Activated T-cell treated with anti-CD3 and anti-CD28 coated beads, Interleukin-2, amount 50 U/mL, for 1 hour (primary cell): ENCODE measurements around the gene CHADL.

Experiments
- DNase-seq: peaks from one replicate; pipeline ENCODE4 v3.0.0-alpha.2; 2020

Gene CHADL

DNA sequence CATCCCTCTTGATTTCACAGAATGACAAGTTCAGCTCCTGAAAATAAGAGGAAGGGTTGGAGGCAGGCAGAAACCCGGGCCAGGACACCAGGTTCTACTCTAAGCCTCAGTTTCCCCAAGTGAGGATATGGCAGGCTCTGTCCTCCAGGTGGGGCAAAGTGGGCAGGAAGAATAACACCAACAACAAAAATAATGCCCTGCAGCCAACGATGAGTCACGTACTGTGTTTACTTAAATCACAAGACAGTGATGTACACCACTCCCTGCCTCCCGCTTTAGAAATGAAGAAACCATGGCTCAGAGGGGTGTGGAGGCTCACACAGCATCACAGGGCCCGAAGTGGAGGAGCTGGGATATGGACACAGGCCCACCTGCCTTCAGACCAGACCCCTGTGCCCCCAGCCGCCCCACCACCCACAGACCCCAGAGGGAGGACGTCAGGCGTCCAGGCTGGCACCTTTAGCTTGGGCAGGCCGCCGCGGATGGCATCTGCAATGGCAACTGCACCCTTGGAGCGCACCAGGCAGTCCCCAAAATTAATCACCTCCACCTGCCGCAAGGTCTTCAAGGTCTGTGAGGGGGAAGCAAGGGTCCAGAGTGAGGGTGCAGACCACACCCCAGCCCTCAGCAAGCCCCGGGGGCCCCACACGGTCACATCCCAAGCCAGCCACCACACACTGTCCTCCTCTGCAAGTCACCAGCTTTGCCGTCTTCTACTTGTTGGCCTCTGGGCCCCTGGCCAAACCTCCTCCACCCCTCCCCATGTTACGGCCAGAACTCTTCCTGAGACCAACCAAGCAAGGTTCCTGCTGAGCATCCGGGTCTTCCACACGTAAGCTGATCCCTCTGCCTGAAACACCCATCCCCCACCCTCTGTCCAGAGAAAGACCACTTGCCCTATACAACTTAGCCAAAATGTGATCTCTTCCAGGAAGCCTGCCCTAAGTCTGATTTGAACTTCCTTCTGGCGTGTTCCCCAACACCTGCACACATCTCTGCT, 15.8 kb upstream of the CHADL start:
- DNase-seq, result no peak

DNA sequence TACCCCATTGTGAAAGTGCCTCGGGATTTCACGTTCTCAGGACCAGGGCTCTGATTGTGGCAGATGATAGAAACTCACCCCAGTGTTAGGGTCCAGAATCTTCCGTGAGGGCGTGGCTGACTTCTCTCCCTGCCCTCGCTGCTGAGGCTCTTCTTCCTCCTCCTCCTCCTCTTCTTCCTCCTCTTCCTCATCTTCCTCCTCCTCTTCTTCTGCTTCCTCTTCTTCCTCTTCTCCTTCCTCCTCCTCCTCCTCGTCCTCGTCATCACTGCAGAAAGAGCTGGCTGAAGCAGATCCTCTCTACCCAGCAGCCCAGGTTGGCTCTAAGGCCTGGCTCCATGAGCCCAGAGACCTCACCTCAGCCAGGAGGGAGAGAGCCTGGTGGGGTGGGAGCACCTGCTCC, 13.5 kb upstream of the CHADL start:
- no peak for DNase-seq

DNA sequence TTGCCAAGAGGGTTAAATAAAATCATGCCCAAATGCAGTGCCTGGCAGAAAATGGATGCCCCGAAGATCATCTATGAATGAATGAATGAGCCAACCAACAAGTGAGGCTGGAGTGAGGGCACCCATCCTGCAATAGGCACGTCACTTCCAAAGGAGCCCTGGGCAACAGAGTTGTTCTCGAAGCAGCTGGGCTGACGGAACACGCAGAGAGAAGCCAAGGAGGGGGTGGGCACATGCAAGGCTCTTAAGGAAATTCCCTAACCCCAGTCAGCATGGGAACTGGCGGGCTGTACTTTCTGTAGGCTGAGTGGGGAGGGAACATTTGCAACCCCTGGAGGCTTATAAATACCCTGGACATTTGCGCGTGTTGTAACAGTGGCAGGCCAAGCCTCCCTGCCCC, 11.6 kb upstream of the CHADL start:
- no peak for DNase-seq

DNA sequence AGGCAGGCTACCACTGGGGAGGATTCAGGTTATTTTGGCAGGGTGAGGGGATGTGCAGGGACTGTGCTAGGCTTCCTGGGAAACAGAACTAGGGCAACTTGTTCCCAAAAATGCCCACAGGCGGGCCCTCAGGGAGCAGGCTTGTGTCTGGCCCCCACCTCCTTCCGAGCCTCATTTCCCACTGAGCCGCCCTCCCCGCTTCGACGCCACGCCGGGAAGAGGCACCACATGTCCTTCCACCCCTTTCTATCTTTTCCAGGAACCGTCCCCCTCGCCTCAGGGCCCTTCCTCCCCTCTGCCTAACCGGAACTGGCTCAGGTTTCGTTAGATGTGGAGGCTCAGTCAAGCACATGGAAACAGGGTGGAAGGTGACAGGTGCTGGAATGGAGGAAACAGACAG, 9.4 kb upstream of the CHADL start:
- DNase-seq, result no peak

DNA sequence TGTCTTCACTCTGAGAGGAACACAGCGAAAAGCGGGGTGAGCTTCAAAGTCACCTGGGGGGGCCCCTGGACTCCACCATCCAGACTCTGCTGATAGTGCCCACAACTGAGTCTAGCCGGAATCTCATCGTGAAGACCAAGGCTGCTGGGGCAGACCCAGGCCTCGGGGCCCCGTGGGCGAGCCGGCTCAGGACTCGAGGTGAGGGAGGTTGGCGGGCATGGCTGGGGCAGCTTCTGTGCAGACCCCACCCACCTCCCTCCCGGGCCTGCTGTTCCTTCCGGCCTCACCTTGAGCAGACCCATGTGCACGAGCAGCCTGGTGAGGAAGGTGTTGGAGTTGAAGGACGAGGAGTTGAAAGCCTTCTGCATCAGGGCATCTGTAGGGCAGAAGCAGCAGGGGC, 8.7 kb upstream of the CHADL start:
- DNase-seq, result no peak

DNA sequence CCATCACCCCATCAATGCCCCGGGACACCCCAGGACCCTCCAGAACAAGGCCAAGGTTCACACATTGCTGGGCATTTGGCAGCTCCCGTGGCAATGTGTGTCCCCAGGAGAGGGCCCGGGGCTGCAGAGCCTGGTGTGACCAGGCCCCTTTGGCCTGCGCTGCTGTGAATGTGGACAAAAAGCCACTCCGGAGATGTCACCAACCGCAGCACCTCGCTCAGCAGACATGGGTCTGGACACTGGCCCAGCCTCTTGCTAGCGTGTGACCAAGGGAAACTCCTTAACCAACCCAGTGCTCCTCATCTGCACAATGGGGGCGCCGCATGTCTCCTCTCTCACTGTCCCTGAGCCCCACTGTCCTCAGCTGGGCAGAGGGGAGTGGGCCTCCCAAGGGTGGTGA, 8.0 kb upstream of the CHADL start:
- DNase-seq, result no peak

DNA sequence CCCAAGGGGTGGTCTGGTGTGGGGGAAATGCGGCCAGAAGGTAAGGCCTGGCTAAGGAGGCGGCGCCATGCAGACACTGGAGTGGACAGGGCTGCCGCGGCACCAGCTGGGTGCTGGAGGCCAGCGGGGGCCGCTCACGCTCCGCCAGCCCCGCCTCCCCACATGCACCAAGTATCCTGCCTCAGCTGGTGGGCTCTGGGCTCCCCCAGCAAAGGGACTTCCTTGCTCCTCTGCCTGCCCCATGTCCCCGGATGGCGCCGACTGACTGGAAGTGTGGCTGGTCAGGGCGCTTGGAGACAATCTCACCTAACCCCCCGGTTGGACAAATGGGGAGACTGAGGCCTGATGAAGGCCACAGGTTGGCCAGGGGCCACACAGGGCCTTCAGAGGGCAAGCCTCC, 7.6 kb upstream of the CHADL start:
- no peak for DNase-seq

DNA sequence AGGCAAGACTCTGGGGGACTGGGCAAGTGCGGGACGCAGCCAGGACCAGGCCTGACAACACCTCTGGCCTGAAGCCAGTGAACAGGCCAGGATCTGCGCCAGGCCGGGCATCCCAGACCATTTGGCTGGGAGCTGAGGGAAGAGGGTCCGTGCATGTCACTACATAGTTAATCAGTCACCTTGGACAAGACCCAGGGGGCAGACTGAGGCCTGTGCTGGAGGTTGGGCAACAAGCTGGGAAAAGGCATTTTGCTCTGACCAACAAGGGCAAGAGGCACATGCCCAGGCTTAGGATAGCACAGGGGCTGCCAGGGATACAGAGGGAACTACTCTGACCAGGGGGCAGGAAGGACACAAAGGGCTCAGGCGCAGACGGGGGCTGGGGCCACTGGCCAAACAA, 7.0 kb upstream of the CHADL start:
- no peak for DNase-seq

DNA sequence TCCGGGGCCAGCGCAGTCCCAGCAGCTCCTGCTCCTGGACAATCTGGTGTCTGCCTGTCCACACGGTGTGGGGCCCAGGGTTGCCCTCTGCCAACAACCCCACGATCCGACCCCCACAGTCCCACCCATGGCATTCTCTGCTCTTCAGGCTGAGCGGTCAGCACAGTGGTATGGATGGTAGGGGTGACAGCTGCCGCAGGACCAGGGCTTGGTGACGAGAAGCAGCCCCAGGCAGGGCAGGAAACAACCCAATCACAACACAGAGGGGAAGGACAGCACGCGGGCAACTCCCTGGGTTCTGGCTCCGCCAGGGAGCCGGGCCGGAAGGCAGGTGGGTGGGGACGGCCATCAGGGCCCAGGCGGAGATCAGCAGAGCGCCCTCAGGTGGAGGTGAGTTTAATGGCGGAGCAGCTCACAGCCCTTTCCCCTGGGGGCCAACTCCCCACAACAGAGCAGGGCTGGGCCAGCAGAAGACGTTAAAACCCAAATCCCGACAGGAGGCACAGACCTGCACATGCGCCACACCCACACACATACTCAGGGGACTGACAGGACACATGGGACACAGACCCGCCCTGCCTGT, 5.3 kb upstream of the CHADL start:
- no peak for DNase-seq

DNA sequence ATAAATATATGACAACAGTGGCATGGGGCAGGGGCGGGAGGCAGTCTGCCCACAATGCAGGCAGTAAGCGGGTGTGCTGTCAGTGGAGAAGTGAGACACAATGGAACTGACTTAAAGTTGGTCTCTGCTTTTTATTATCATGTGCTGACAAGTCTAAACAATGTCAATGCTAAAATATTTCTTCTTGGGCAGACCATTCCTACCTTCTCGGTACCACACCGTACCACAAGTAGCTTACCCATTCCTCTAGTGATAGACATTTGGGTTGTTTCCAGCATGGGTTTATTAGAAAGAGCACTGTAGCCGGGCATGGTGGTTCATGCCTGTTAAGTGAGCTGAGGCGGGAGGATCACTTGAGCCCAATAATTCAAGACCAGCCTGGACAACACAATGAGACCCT, 2.6 kb upstream of the CHADL start:
- DNase-seq, result no peak

DNA sequence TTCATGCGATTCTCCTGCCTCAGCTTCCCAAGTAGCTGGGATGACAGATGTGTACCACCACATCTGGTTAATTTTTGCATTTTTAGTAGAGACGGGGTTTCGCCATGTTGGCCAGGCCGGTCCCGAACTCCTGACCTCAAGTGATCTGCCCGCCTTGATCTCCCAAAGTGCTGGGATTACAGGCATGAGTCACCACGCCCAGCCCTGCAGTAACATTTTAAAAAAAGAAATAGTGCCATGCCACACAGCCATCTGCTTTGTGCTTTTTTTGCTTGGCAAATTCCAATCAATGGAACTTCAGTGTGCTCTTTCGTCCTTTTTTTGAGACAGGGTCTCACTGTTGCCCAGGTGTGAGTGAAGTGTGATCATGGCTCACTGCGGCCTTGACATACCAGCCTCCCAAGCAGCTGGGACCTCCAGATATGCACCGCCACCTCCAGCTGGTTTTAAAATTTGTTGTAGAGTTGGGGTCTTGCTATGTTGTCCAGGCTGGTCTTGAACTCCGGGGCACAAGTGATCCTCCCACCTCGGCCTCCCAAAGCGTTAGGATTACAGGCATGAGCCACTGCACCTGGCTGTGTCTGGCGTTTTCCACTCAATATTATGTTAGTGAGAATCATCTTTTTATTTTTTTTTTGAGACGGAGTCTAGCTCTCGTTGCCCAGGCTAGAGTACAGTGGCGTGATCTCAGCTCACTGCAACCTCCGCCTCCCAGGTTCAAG, 1.8 kb upstream of the CHADL start:
- no peak for DNase-seq

DNA sequence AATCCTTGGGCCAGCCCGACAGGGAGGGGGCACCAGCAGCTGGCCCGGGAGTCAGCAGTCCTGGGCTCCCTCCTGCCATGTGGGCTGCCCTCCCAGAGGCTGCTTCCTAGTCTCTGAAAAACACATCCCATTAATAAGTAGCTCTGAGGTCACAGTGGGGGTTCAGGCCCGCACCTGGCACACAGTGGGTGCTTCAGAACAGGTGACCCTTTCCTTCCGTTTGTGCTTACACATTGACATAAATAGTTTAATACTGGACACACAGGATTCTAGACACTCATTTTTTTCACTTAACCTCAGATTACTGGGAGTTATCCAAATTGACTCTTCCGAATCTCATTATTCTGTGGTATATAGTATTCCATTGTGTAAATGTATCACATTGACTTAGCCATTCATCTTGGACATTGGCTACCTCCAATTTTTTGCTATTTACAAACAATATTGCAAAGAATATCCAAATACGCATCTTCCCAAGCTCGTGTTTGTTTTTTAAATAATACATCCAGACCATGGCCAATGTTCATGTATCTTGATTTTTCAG, 474 bp upstream of the CHADL start:
- DNase-seq, result no peak

DNA sequence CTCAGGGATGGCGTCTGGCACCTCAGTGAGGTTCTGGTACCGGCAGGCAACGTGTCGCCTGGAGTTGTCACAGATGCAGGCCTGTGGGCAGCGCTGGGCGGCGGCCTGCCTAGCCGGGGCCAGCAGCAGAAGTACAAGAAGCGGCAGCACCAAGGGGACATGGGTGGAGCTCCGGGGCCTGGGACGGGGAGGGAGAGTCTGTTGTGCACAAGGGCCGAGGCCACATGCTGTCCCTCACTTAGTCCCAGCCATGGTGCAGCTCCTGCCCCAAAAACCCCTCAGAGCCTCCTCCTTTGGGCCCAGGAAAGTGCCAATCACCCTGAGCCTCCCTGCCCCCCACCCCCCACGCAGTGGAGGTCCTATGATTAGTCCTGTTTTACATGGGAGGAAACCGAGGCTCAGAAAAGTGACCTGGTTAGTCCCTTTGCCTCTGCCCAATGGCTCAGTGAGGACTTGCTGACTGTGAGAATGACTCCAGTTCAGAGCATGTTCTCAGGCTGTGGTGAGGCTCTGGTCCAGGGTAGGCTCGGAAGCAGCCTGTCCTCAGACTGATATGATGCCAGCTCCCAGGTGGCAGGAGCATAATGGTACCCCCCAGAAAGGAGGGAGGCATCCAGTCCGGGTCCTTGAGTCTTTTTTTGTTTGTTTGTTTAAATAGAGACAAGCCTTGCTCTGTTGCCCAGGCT, 1.1 kb downstream of the CHADL start:
- DNase-seq, result no peak

DNA sequence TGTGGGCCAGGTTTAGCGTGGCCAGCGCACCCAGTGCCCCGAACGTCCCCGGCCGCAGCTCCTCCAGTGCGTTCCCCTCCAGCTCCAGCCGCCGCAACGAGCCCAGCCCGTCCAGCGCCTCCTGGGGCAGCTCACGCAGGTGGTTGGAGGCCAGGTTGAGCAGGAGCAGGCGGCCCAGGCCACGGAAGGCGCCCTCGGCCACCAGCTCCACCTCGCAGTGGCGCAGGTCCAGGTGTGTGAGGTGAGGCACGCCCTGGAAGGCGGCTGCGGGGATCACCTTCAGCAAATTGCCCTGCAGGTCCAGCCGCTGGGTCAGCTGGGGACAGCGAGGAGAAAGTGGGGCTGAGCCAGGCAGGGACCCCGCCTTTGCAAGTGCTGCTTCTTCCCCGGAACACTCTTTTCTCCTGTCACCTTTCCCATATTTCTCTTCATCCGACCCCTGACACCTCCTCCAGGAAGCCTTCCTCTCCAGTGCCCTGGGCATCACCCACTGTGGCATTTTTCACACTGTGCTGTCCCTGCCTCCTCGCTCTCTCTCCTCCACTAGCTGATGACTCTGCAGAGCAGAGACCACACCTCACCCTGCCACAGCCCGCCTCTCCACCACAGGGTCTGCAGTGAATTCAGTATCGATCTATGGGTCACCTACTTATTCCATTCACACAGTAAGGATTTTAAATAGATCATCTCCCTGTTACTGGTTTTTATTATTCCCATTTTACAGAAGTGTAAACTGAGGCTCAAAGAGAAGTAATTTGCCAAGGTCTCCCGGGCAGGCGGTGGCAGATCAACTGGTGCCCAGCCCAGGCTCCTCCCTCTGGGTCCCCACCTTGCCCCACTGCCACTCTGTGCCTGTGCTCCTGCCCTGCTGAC, 1.9 kb downstream of the CHADL start:
- no peak for DNase-seq

DNA sequence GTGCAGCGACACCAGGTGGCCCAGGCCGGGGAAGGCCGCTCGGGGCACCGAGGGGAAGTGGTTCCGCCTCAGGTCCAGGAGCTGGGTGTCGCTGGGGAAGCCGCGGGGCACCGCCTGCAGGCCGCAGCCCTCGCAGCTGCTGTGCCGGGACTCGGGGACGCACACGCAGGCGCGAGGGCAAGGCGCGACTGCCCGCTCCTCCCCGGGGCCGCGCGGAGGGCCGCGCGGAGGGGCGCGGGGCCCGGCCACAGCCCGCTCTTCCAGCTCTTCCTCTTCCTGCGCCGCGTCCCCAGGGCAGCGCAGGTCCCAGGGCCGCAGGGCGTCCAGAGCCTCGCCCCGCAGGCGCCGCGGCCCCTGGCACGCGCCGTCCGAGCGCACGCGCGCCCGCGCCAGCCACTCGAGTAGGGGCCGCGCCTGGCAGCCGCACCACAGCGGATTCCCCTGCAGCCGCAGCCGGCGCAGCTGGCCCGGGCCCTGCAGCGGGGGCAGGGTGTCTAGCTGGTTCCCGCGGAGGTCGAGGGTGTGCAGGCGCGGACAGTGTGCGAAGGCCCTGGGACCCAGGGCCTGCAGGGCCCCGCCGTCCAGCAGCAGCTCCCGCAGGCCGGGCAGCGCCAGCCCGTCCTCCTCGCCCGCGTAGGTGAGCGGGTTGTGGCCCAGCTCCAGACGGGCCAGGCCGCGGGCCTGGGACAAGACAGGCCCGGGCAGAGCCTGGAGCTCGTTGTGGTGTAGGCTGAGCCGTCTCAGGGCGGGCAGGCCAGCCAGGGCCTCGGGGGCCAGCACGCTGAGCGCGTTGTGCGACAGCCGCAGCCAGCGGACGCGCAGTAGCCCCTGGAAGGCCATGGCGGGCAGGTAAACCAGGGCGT, 2.8 kb downstream of the CHADL start:
- peak; percentile 86 for DNase-seq

DNA sequence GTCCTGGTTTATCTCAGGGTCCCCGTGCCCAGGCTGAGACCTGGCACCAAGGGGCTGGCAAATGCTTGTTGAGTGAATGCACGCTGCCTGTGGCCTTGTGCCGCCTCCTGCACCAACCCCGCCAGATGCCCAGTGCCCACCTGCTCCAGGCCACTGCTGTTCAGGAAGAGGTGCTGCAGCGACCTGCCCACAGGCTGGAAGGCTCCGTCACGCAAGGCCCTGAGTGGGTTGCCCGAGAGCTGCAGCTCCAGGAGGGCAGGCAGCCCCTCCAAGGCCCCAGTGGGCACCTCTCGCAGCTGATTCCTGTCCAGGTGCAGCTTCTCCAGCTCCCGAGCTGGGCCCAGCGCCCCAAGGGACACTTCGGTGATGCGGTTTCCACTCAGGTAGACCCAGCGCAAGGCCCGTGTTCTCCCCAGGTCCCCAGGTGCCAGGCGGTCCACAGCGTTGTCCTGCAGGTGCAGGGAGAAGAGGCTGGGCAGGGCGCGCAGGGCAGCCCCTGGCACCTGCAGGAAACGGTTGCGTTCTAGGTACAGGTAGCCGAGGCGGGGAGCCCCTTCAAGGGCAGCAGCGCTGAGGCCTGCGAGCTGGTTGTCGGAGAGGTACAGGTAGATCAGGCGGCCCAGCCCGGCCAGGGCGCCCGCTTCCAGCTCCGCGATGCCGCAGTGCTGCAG, 3.6 kb downstream of the CHADL start:
- DNase-seq, result no peak

DNA sequence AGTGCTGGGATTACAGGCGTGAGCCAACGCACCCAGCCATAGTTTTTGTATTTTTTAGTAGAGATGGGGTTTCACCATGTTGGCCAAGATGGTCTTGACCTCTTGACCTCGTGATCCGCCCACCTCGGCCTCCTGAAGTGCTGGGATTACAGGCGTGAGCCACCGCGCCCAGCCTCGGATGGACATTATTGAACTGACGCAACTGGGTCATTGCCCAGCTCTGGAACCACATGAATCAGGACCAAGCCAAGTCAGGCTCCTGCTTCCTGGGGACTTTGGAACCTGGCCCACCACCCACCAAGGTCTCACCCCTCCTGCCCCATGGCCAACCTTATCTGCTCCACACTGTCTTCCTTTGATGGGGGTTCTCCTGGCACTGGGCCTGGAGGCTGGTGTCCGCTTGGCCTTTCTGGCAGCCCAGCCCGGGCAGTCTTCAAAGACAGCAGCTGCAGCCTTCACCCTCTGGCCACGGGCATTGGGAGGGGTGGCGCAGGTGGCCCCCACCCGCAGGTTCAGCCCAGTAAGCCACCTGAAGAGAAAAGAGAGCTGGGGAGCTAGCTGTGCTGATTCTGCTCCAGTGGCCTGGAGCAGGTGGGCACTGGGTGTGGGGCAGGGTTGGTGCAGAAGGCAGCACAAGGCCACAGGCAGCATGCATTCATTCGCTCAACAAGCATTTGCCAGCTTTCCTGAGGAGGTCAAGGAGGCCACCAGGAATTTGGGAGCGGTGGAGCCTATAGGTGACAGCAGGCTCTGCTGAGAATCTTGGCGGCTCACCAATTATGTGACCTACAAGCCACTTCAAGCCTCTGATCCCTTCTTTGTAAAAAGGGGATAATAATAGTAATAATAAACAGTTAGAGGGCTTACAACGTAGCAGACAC, 5.7 kb downstream of the CHADL start:
- no peak for DNase-seq

DNA sequence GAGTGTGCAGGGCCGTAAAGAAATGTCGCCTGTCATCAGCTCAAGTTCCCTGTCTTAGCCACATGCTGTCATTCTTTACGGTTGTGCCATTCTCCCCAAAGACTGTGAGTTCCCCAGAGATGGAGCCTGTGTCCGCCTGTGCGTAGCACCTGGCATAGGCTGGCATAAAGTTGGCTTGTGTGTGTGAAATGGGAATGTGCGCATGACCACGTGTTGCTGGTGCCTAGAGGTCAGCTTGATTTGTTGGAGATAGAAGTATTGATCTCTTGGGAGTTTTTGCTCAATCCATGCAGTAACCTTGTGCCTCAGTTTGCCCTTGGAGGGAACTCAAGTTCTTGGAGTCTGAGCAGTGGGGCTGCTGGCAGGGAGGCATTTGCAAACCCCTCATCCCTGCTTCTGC, 9.4 kb downstream of the CHADL start:
- DNase-seq, result no peak

DNA sequence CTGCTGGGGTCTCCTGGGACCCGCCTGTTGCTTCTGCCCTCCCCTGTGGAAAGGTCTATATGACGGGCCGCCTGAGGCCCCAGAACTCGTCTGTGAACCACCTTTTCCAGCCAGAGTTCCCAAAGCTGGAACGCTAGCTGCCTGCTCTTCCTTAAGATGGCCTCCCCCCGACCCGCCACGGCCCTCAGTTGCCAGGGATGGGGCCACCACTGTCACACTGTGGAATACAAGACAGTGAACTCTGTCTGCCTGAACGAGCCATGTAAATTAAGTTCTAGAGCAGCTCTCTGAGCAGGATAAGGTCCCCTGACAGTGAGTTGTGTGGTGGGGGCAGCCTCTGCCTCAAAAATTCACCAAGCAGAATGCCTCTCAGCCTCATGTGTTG, 10.3 kb downstream of the CHADL start:
- DNase-seq, result no peak
